NCI-H2196 treated with DMSO at 0.1 percent for 48 hours (cell line): ENCODE measurements around the gene CRADD.
A peak's percentile ranks its signal among the peaks of the same experiment; 100 is the strongest.
"Not testable (repeated sequence)": the region's sequence is repeated elsewhere in the genome, so short reads cannot be mapped to it uniquely, and the experiment has no call there.

Source experiments
- DNase-seq: peaks from one replicate; lab custom pipeline; 2025; ENCODE audit not compliant: unreplicated experiment; lab: John Stamatoyannopoulos, UW

CRADD gene

GRCh38 chr12:93677195-93678064 is at the start of gene CRADD:
TSS of gene CRADD (plus strand) at chr12:93677375.
- peak; percentile 89 for DNase-seq

- DNase-seq = no peak
Observed at GRCh38 chr12:93632383-93632782, 44.8 kb upstream of the CRADD start.

GRCh38 chr12:93634416-93634815 is 42.8 kb upstream of the CRADD start:
- DNase-seq = no peak

- no peak for DNase-seq
Observed at GRCh38 chr12:93636708-93637107, 40.5 kb upstream of the CRADD start.

GRCh38 chr12:93638095-93638494 is 39.1 kb upstream of the CRADD start:
- DNase-seq = no peak

- DNase-seq = no peak
Observed at GRCh38 chr12:93638954-93639353, 38.2 kb upstream of the CRADD start.

- DNase-seq = no peak
Observed at GRCh38 chr12:93639406-93639805, 37.8 kb upstream of the CRADD start.

- not testable (repeated sequence) for DNase-seq
Observed at GRCh38 chr12:93641380-93641779, 35.8 kb upstream of the CRADD start.

GRCh38 chr12:93642751-93643150 is 34.4 kb upstream of the CRADD start:
- DNase-seq = no peak

- DNase-seq = no peak
Observed at GRCh38 chr12:93645702-93646101, 31.5 kb upstream of the CRADD start.

- DNase-seq = no peak
Observed at GRCh38 chr12:93650626-93651025, 26.5 kb upstream of the CRADD start.

- DNase-seq = no peak
Observed at GRCh38 chr12:93653079-93653478, 24.1 kb upstream of the CRADD start.

- no peak for DNase-seq
Observed at GRCh38 chr12:93653712-93654111, 23.5 kb upstream of the CRADD start.

GRCh38 chr12:93654421-93654820 is 22.8 kb upstream of the CRADD start:
- no peak for DNase-seq

GRCh38 chr12:93657071-93657470 is 20.1 kb upstream of the CRADD start:
- DNase-seq = no peak

GRCh38 chr12:93661021-93661420 is 16.2 kb upstream of the CRADD start:
- DNase-seq = no peak

- DNase-seq = no peak
Observed at GRCh38 chr12:93663006-93663728, 14.0 kb upstream of the CRADD start.

- DNase-seq = no peak
Observed at GRCh38 chr12:93663729-93664084, 13.5 kb upstream of the CRADD start.

- DNase-seq = no peak
Observed at GRCh38 chr12:93664573-93665138, 12.5 kb upstream of the CRADD start.

GRCh38 chr12:93667672-93668071 is 9.5 kb upstream of the CRADD start:
- no peak for DNase-seq

GRCh38 chr12:93668919-93669418 is 8.2 kb upstream of the CRADD start:
- no peak for DNase-seq

- no peak for DNase-seq
Observed at GRCh38 chr12:93669452-93669851, 7.7 kb upstream of the CRADD start.
